Iris pigment epithelial cell (primary cell): Measurements from ENCODE around the gene KCND1.

Experiments
- DNase-seq: peaks from one replicate; pipeline ENCODE4 v3.0.0-alpha.2; 2011; ENCODE audit warnings: low read depth

KCND1 gene

GRCh38 chrX:48937054-48937907 is 34.4 kb downstream of the KCND1 start:
- DNase-seq = peak; percentile 69

- no peak for DNase-seq
These were observed 35.1 kb downstream of the KCND1 start for GRCh38 chrX:48936429-48937053.

DNA sequence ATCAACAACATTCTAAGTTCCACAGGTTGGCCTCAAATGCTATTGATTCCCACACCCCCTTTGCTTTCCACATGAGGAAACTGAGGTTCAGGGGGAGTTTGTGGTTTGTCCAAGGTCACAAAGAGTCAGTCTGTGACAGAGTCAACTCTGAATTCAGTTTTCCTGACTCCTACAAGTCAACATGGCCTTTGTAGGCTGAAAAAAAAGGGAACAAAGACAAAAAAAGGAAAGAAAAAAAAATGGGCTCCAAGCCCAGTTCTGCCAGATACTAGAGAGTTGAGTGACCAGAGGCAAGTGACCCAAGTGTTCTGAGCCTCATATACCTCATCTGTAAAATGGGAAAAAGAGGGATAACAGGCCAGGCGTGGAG is 36.4 kb downstream of the KCND1 start:
- no peak for DNase-seq

GRCh38 chrX:48934581-48935300 is 36.9 kb downstream of the KCND1 start:
- no peak for DNase-seq

- no peak for DNase-seq
These were observed 37.9 kb downstream of the KCND1 start for GRCh38 chrX:48933757-48934156.

DNA sequence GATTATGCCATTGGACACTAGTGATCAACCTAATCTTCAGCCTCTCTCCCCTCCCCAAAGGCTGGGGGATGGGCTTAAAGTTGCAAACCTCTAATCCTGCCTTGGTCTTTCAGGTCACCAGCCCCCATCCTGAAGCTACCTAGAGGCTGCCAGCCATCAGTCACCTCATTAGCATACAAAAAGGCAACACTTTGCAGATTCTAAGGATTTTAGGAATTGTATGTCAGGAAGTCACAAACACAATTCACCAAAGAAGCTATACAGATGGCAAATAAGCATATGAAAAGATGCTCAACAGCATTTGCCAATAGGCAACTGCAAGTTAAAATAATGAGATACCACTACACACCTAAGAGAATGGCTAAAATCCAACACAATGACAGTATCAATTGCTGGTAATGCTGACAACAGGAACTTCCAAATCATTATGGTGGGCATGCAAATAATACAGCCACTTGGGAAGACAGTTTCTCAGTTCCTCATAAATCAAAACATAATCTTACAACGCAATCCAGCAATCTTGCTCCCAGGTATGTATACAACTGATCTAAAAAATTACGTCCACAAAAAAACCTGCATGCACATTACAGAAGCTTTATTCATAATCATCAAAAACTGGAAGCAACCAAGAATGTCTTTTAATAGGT is 43.8 kb downstream of the KCND1 start:
- no peak for DNase-seq

DNA sequence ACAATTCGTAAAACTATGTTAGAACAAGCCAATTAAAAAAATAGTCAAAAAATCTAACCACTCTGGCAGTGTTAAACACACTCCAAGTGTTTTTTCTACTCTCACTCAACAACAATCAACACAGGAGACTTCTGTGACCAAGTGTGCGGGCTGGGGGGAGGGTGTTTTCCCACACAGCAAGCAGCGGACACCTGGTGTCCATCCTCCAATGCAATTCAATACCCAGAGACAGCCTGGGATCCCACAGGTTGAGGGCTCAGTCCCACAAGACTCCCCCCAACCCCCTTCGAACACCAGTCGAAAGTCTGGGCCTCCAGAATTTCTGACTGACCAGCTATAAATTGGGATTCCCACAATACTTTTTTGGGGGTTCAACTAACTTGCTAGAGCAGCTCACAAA is 44.5 kb downstream of the KCND1 start:
- DNase-seq = no peak

- no peak for DNase-seq
These were observed 47.4 kb downstream of the KCND1 start for GRCh38 chrX:48924270-48924669.

GRCh38 chrX:48923771-48924170 is 47.9 kb downstream of the KCND1 start:
- no peak for DNase-seq

- no peak for DNase-seq
These were observed 50.9 kb downstream of the KCND1 start for GRCh38 chrX:48920718-48921104.

GRCh38 chrX:48919947-48920717 is 51.5 kb downstream of the KCND1 start:
- no peak for DNase-seq

DNA sequence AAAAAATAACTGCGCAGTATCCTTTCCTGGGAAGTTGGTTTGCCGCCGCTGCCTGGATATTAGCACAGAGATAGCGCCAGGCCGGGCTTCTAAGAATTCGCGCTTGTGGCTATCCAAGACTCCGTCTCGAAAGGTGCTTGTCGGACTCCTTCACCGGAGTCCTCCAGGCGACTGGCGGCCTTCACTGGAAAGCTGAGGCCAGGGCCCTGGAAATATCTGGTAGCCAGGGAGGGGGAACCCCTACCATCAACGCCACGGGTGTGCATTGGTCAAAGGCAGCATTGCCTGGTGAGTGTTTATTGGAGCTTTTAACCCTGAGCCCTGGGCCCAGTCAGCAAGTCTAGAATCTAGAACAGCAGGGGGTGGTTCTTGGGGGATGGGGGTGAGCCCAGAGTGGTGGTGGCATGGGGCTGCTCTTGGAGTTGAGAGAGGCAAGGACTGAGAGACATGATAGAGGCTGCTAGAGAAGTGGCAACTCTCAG is 52.2 kb downstream of the KCND1 start:
- DNase-seq = peak; percentile 42

DNA sequence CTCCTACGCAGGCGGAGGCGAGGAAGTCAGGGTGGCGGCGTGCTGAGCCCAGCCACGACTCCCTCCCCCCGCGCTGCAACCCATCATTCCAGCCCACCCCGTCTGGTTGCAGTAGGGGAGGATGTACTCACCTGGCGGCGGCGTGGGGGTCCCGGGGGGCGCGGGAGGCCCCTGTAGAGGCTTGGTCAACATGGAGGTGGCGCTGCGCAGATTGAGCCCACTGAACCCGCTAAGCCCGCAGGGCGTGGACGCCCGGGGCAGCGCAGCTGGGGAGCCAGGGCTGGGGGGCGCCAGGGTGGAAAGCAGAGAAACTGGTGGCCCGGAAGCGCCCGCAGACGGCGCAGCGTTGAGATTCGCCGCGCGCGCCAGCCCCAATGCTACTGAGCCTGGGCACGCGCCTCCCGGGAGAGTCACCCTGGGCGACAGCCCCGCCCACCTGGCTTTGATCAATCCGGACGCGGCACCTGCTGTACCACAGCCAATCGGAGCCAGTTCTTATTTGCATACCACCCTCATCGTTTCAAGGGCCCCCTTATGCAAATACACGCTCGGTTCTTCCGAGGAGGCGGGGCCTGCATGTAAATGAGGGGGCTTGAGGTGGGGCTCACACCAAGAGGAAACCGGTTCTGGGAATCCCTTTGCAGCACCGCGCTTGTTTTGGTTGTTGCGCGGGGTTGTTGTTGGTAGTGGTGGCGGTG is 52.9 kb downstream of the KCND1 start, which contains the start of gene PIM2:
TSS of gene PIM2 (minus strand) at position 382 of the 698 bp plus-strand sequence. CDS start at position 192, 190 bp downstream.
- peak; percentile 85 for DNase-seq

- no peak for DNase-seq
These were observed 53.4 kb downstream of the KCND1 start for GRCh38 chrX:48918301-48918642.

DNA sequence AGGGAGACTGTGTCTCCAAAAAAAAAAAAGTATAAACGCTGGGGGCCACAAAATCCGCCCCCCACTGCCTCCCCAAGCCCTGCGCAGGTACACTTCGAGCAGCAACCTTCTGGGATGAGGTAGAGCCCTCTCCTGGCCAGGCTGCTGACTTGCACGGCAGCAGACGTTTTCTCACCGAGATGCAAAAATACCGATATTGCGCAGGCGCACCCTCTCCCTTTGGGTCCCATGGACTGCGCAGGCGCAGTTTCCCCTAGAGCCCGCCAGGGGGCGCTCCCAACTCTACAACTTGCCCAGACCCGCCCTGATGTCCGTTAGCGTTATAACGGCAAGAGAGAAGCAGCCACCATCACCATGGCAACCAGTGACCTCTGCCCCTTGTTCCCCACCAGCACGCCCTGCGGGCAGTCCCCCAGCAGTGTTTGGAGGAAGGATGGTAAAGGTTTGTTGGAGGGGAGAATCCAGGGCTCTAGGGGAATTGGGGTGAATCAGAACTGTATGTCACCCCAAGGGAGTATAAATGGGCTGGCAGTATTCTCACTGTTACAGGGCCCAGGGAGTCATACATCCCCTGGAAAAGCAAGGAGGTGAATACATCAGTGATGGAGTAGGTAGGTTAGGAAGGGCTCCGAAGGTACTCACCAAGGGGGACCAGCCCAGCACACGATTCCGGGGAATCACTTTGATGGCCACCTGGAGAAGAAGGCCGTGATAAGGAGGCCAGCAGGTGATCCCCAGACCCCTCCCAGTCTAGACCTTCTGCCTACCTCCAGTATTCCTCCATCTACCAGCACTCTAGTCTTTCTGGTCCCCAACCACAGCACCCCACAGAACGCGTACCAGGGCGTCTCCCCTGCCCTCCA is 54.3 kb downstream of the KCND1 start:
- peak; percentile 82 for DNase-seq

DNA sequence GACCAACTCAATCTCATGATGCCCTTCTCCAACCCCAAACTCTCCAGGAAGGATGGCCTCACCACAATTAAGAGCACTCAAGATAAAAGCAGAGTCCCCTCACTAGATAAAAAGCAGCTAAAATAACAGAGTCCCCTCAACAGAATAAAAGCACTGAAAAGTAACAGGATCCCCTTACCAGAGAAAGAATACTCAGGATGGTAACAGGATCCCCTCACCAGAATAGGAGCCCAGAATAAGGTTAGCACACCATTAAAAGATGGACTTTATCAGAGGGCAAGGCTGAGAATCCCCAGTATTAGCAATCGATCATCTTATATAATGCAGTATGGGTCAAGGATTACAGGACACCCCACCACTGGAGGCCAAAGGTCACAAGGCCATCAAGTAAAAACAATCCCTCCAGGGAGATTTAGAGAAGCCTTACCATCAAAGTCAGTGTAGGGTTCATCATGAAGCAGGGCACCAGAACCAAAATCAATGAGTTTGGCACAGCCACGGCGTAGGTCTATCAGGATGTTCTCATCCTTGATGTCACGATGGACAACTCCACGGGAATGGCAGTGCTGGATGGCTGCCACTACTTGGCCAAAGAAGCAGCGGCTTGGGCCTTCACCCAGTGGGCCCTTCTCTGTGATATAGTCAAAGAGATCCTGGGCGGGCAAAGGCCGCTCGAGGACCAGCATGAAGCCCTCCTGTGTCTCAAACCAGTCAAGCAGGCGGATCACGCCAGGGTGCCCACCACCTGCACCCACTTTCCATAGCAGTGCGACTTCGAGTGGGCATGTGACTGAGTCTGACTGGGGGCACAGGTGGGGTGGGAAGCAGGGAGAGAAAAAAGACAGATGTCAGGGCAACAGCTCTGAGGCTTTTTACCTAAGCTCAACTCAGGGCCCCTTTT is 56.8 kb downstream of the KCND1 start:
- DNase-seq = no peak

- DNase-seq = no peak
These were observed 57.9 kb downstream of the KCND1 start for GRCh38 chrX:48913605-48914366.
